CD4-positive, alpha-beta T cell treated with Interleukin-6 for 4 hours (primary cell): ENCODE data around the gene ZNF311.
"Not testable (repeated sequence)": the region's sequence is repeated elsewhere in the genome, so short reads cannot be mapped to it uniquely, and the experiment has no call there.

Experiments
- DNase-seq: peaks from one replicate; pipeline ENCODE4 v3.0.0-alpha.2; 2020; ENCODE audit warnings: mixed read lengths

Gene ZNF311

DNA sequence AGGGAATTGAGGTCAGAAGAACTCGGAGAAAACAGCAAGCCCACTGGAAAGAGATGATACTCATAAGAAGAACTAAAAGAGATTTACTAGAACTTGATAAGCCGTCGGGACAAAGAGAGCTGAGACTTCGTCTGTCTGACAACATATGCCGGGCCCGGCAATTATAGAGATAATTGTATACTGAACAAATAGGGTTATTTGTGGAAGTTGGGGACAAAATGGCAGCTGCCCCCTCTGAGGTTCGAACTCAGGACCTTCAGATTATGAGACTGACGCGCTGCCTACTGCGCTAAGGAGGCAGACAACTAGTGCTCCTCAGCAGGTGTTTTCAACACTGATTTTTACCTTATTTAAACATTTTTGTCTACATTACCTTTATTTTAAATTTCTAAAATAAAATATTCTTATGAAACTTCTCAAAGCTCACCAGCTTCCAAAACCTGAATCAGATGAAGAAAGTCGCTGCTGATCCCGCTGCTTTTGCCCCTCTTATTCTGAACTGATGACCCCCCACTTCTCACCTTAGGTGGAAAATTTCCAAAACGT, 52.0 kb downstream of the ZNF311 start:
- peak; percentile 61 for DNase-seq

DNA sequence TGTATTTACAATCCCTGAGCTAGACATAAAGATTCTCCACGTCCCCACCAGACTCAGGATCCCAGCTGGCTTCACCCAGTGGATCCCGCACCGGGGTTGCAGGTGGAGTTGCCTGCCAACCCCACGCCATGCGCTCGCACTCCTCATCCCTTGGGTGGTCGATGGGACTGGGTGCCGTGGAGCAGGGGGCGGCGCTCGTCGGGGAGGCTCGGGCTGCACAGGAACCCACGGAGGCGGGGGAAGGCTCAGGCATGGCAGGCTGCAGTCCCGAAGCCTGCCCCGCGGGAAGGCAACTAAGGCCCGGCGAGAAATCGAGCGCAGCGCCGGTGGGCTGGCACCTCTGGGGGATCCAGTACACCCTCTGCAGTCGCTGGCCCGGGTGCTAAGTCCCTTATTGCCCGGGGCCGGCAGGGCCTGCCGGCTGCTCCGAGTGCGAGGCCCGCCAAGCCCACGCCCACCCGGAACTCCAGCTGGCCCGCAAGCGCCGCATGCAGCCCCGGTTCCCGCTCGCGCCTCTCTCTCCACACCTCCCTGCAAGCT, 55.4 kb downstream of the ZNF311 start:
- not testable (repeated sequence) for DNase-seq

DNA sequence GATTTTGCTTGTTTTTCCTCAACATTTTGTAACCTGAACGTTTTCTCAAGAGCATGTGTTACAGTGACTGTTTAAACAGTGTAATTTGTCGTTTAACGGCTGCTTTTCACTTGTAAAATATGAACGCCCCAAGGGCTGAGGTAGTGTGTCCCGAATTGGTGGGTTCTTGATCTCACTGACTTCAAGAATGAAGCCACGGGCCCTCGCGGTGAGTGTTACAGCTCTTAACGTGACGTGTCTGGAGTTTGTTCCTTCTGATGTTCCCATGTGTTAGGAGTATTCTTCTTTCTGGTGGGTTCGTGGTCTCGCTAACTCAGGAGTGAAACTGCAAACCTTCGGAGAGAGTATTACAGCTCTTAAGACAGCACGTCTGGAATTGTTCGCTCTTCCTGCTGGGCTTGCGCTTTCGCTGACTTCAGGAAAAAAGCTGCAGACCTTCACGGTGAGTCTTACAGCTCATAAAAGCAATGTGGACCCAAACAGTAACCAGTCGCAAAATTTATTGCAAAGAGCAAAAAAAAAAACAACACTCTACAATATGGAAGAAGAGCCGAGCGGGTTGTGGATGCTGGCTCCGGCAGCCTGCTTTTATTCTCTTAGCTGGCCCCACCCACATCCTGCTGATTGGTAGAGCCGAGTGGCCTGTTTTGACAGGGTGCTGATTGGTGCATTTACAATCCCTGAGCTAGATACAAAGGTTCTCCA, 56.2 kb downstream of the ZNF311 start:
- no peak for DNase-seq

DNA sequence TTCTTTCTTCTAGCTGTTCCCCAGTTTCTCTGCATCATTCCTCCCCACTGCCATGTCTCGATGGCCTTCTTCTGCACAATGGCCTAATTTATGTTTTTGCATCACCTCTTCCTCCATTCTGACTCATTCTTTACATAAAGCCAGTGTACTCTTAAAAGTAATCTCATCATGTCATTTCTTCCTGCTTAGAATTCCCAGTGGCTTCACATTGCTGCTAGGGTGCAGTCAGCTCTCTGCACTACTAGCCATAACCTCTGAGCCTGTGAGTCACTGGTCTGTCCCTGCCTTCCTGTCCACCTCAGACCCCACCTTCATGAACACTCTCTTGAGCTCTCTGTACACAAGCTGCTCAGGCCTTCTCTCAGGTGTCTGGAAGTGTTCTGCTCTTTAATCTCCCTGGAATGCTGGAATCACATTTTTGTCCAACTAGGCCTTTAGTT, 57.3 kb downstream of the ZNF311 start:
- no peak for DNase-seq

DNA sequence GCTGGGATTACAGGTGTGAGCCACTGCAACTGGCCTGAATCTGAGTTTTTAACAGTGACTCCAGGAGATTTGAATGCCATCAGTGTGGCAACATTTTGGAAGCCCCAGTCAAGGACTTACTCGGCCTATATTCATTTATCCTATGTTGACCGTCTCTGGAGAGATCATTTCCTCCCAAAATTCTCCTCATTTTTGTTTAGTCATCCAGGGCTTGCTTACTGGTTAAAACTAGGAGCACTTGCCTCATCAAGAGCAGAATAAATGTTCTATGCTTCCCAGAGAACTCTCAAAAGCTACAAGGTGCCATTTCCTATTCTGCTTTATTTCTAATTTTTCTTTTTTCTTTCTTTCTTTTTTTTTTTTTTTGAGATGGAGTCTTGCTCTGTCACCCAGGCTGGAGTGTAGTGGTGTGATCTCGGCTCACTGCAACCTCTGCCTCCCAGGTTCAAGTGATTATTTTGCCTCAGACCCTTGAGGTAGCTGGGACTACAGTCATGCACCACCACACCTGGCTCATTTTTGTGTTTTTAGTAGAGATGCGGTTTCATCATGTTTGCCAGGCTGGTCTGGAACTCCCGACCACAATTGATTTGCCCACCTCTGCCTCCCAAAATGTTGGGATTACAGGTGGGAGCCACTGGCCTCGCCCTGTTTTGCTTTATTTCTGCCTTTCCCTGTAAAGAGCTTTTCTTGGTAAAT, 57.9 kb downstream of the ZNF311 start:
- DNase-seq: no peak

DNA sequence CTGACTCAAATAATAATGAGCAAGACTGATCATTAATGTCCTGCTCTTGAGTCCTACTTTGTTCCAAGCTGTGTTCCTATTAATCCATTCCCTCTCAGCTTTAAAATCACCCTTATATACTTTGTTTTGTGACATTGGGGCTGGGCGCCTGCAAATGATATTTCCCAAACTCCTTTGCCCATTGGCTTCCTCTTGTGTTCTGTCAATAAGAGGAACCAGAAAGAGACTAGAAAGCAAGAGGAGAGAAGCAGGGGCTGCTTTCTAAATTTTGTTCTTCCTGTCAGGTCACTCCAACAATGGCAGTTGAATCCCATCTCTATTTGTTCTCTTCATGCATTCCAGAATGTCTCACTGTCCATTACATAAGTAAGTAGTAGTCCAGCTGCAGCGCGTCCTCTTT, 59.8 kb downstream of the ZNF311 start:
- DNase-seq: no peak
